HEK293 (cell line): ENCODE measurements around the gene DCTN1.

ENCODE experiments used
- CTCF ChIA-PET: fragments of 350-600 bp; formaldehyde crosslinking; extraction: SDS; loops from one replicate; lab custom pipeline; 2021; ENCODE audit warnings: antibody characterized with exemption; lab: Yijun Ruan, JAX
- POLR2A ChIA-PET: fragments of 300-600 bp; formaldehyde crosslinking; extraction: SDS; loops from one replicate; lab custom pipeline; 2020; ENCODE audit warnings: antibody characterized with exemption, inconsistent platforms; lab: Yijun Ruan, JAX
- H3K27ac ChIP-seq: fragments of 200-500 bp; sonication (Bioruptor generic); 2 replicates; pipeline ENCODE4 v1.5.1; 2014; ENCODE audit warnings: low read depth, low read length, control low read depth, inconsistent platforms; ENCODE audit errors: extremely low read depth
- H3K36me3 ChIP-seq, 2 experiments: fragments of 200-500 bp in 1 of 2; sonication (Bioruptor generic) in 1 of 2; 1 replicate in 1 of 2; 2 replicates in 1 of 2; pipeline ENCODE4 v1.5.1; 2014 to 2017; ENCODE audit warnings: inconsistent platforms in 2 of 2, low read length in 2 of 2; ENCODE audit not compliant: control insufficient read depth in 2 of 2, insufficient read depth in 1 of 2
- H3K4me1 ChIP-seq: fragments of 200-500 bp; sonication (Bioruptor generic); 2 replicates; pipeline ENCODE4 v1.5.1; 2014; ENCODE audit warnings: mild to moderate bottlenecking, low read length, inconsistent platforms; ENCODE audit not compliant: control insufficient read depth, insufficient read depth
- H3K4me3 ChIP-seq: 2 replicates; pipeline ENCODE4 v1.5.1; 2011; ENCODE audit warnings: low read depth, mild to moderate bottlenecking, control low read depth, low read length, moderate library complexity
- H3K9me3 ChIP-seq: fragments of 200-500 bp; sonication (Bioruptor generic); 2 replicates; pipeline ENCODE4 v1.5.1; 2014; ENCODE audit warnings: low read depth, low read length, inconsistent platforms; ENCODE audit not compliant: control insufficient read depth, insufficient read depth
- BCL11A ChIP-seq: fragments of 450-650 bp; formaldehyde crosslinking; IDR thresholded peaks from 2 replicates; pipeline ENCODE4 v1.5.1; 2016; ENCODE audit warnings: low read depth, missing biosample characterization, missing genetic modification characterization
- EGR2 ChIP-seq: fragments of 450-650 bp; formaldehyde crosslinking; IDR thresholded peaks from 2 replicates; pipeline ENCODE4 v1.5.1; 2016; ENCODE audit warnings: low read depth, missing biosample characterization, missing genetic modification characterization
- KLF1 ChIP-seq: fragments of 450-650 bp; formaldehyde crosslinking; IDR thresholded peaks from 2 replicates; pipeline ENCODE4 v1.5.1; 2016; ENCODE audit warnings: missing biosample characterization, missing genetic modification characterization
- KLF9 ChIP-seq: fragments of 450-650 bp; formaldehyde crosslinking; IDR thresholded peaks from 2 replicates; pipeline ENCODE4 v1.5.1; 2016; ENCODE audit warnings: missing biosample characterization, missing genetic modification characterization, low read depth
- OSR2 ChIP-seq: fragments of 450-650 bp; formaldehyde crosslinking; IDR thresholded peaks from 2 replicates; pipeline ENCODE4 v1.5.1; 2016; ENCODE audit warnings: missing biosample characterization, missing genetic modification characterization
- PBX3 ChIP-seq: sonication (generic); formaldehyde crosslinking; IDR thresholded peaks from 2 replicates; pipeline ENCODE4 v1.8.1; 2022; ENCODE audit warnings: mild to moderate bottlenecking, moderate library complexity, missing genetic modification reagents
- PRDM6 ChIP-seq: fragments of 450-650 bp; formaldehyde crosslinking; IDR thresholded peaks from 2 replicates; pipeline ENCODE4 v1.5.1; 2017; ENCODE audit warnings: missing biosample characterization, missing genetic modification characterization
- SP2 ChIP-seq: fragments of 450-650 bp; formaldehyde crosslinking; IDR thresholded peaks from 2 replicates; pipeline ENCODE4 v1.5.1; 2016; ENCODE audit warnings: missing biosample characterization, missing genetic modification characterization
- SP3 ChIP-seq: fragments of 450-650 bp; formaldehyde crosslinking; IDR thresholded peaks from 2 replicates; pipeline ENCODE4 v1.5.1; 2016; ENCODE audit warnings: missing biosample characterization, missing genetic modification characterization
- ZBTB21 ChIP-seq: fragments of 450-650 bp; formaldehyde crosslinking; IDR thresholded peaks from 2 replicates; pipeline ENCODE4 v1.5.1; 2017; ENCODE audit warnings: missing biosample characterization, missing genetic modification characterization
- ZNF148 ChIP-seq: fragments of 450-650 bp; formaldehyde crosslinking; IDR thresholded peaks from 2 replicates; pipeline ENCODE4 v1.5.0; 2017; ENCODE audit warnings: missing biosample characterization, missing genetic modification characterization, borderline replicate concordance
- ZNF221 ChIP-seq: fragments of 450-650 bp; formaldehyde crosslinking; IDR thresholded peaks from 2 replicates; pipeline ENCODE4 v1.5.1; 2017; ENCODE audit warnings: missing biosample characterization, missing genetic modification characterization, borderline replicate concordance
- ZNF239 ChIP-seq: fragments of 450-650 bp; formaldehyde crosslinking; IDR thresholded peaks from 2 replicates; pipeline ENCODE4 v1.5.1; 2016; ENCODE audit warnings: missing biosample characterization, missing genetic modification characterization
- ZNF266 ChIP-seq: fragments of 450-650 bp; formaldehyde crosslinking; IDR thresholded peaks from 2 replicates; pipeline ENCODE4 v1.5.1; 2016; ENCODE audit warnings: missing biosample characterization, missing genetic modification characterization, low read depth
- ZNF335 ChIP-seq: fragments of 450-650 bp; formaldehyde crosslinking; conservative IDR thresholded peaks from 2 replicates; pipeline ENCODE4 v1.5.1; 2016; ENCODE audit warnings: missing biosample characterization, missing genetic modification characterization
- ZNF510 ChIP-seq: fragments of 450-650 bp; formaldehyde crosslinking; IDR thresholded peaks from 2 replicates; pipeline ENCODE4 v1.5.1; 2018; ENCODE audit warnings: mild to moderate bottlenecking, missing genetic modification characterization, missing biosample characterization; ENCODE audit not compliant: insufficient replicate concordance
- ZNF529 ChIP-seq: fragments of 450-650 bp; formaldehyde crosslinking; IDR thresholded peaks from 2 replicates; pipeline ENCODE4 v1.5.1; 2017; ENCODE audit warnings: missing genetic modification characterization, missing biosample characterization; ENCODE audit not compliant: insufficient replicate concordance
- ZNF629 ChIP-seq: fragments of 450-650 bp; formaldehyde crosslinking; IDR thresholded peaks from 2 replicates; pipeline ENCODE4 v1.5.1; 2017; ENCODE audit warnings: missing biosample characterization, missing genetic modification characterization
- ZXDB ChIP-seq: fragments of 450-650 bp; formaldehyde crosslinking; IDR thresholded peaks from 2 replicates; pipeline ENCODE4 v1.5.1; 2016; ENCODE audit warnings: missing biosample characterization, missing genetic modification characterization
- TF ChIP-seq, protein P1 (sequence below): fragments of 450-650 bp; formaldehyde crosslinking; conservative IDR thresholded peaks from 2 replicates; pipeline ENCODE4 v1.5.1; 2016; ENCODE audit warnings: low read depth, missing biosample characterization, missing genetic modification characterization
- TF ChIP-seq, protein P2 (sequence below): fragments of 450-650 bp; formaldehyde crosslinking; IDR thresholded peaks from 2 replicates; pipeline ENCODE4 v1.5.1; 2016; ENCODE audit warnings: missing biosample characterization, missing genetic modification characterization

Gene DCTN1

GRCh38 chr2:74423231-74424095 is 43.4 kb upstream of the DCTN1 start (continued):
- TF ChIP-seq ZNF148 (tag by site-specific recombination): no peak
- TF ChIP-seq ZNF239 (tag by site-specific recombination): no peak
- TF ChIP-seq ZNF510 (tag by site-specific recombination): no peak
- TF ChIP-seq BCL11A (tag by site-specific recombination): no peak
- TF ChIP-seq ZNF266 (tag by site-specific recombination): no peak
- TF ChIP-seq OSR2 (tag by site-specific recombination): no peak
- no peak for TF ChIP-seq SP3 (tag by site-specific recombination)
- TF ChIP-seq ZNF529: no peak
- no peak for TF ChIP-seq PBX3 (CRISPR knock-in tag)

GRCh38 chr2:74421221-74421870 is 41.2 kb upstream of the DCTN1 start, which contains the start of the genes C2orf81 and WDR54:
Gene C2orf81 (minus strand): TSS chr2:74421619. CDS start chr2:74421560, 59 bp downstream.
Gene WDR54 (plus strand): TSS chr2:74421730. CDS start chr2:74422154, 424 bp downstream.
- ChIA-PET POLR2A (interaction anchor here (1.0 to 1.8 kb wide), 3 partner anchors 19 to 37 kb away, joined by 3 to 8 read pairs (median 4); partner anchors contain the start of gene WBP1), CTCF (interaction anchor here (0.6 to 1.0 kb wide), 6 partner anchors 30 to 455 kb away, joined by 3 to 4 read pairs (median 3); partner anchors contain the start of genes BOLA3 and MOGS)
- H3K4me1 ChIP-seq: no peaks in the 10 kb centered on the region; the same call in 1 of the 2 replicates
- peaks cover 4 to 27% of the 10 kb centered on the region in 2 experiments; a peak in 2 of 3 replicates for H3K36me3 ChIP-seq
- no peaks in the 10 kb centered on the region for H3K9me3 ChIP-seq
- no peak within 1 kb of the TSS; the same call in none of the 2 replicates for H3K27ac ChIP-seq
- peak within 1 kb of the TSS; percentile 68 for H3K4me3 ChIP-seq
- TF ChIP-seq SP2 (tag by site-specific recombination) (peak; percentile 74), ZNF221 (no peak), ZNF629 (tag by site-specific recombination) (0 out of 2 replicates have a peak, but pooled peaks have one; percentile 15), ZXDB (tag by site-specific recombination) (peak; percentile 40; the same call in 1 of the 2 replicates), PRDM6 (tag by site-specific recombination) (no peak), ZNF335 (tag by site-specific recombination) (0 out of 2 replicates have a peak, but pooled peaks have one; percentile 58), EGR2 (tag by site-specific recombination) (peak; percentile 87), KLF9 (tag by site-specific recombination) (peak; percentile 47; the same call in 1 of the 2 replicates), KLF1 (tag by site-specific recombination) (peak; percentile 26; the same call in 1 of the 2 replicates), ZBTB21 (tag by site-specific recombination) (no peak)
- TF ChIP-seq, protein P1, sequence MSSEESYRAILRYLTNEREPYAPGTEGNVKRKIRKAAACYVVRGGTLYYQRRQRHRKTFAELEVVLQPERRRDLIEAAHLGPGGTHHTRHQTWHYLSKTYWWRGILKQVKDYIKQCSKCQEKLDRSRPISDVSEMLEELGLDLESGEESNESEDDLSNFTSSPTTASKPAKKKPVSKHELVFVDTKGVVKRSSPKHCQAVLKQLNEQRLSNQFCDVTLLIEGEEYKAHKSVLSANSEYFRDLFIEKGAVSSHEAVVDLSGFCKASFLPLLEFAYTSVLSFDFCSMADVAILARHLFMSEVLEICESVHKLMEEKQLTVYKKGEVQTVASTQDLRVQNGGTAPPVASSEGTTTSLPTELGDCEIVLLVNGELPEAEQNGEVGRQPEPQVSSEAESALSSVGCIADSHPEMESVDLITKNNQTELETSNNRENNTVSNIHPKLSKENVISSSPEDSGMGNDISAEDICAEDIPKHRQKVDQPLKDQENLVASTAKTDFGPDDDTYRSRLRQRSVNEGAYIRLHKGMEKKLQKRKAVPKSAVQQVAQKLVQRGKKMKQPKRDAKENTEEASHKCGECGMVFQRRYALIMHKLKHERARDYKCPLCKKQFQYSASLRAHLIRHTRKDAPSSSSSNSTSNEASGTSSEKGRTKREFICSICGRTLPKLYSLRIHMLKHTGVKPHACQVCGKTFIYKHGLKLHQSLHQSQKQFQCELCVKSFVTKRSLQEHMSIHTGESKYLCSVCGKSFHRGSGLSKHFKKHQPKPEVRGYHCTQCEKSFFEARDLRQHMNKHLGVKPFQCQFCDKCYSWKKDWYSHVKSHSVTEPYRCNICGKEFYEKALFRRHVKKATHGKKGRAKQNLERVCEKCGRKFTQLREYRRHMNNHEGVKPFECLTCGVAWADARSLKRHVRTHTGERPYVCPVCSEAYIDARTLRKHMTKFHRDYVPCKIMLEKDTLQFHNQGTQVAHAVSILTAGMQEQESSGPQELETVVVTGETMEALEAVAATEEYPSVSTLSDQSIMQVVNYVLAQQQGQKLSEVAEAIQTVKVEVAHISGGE (tag by site-specific recombination): 0 out of 2 replicates have a peak, but pooled peaks have one; percentile 4
- TF ChIP-seq, protein P2, sequence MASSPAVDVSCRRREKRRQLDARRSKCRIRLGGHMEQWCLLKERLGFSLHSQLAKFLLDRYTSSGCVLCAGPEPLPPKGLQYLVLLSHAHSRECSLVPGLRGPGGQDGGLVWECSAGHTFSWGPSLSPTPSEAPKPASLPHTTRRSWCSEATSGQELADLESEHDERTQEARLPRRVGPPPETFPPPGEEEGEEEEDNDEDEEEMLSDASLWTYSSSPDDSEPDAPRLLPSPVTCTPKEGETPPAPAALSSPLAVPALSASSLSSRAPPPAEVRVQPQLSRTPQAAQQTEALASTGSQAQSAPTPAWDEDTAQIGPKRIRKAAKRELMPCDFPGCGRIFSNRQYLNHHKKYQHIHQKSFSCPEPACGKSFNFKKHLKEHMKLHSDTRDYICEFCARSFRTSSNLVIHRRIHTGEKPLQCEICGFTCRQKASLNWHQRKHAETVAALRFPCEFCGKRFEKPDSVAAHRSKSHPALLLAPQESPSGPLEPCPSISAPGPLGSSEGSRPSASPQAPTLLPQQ: peak; percentile 43; the same call in 1 of the 2 replicates
